HG03025 (cell line): ENCODE measurements around the gene CNOT4.

Experiments used
- ATAC-seq: cut with Tn5 transposase; IDR thresholded peaks from one replicate; pipeline ENCODE4 v1.9.1; 2021; ENCODE audit warnings: mild to moderate bottlenecking, moderate library complexity; ENCODE audit not compliant: unreplicated experiment, low FRiP score

CNOT4 gene, protein sequence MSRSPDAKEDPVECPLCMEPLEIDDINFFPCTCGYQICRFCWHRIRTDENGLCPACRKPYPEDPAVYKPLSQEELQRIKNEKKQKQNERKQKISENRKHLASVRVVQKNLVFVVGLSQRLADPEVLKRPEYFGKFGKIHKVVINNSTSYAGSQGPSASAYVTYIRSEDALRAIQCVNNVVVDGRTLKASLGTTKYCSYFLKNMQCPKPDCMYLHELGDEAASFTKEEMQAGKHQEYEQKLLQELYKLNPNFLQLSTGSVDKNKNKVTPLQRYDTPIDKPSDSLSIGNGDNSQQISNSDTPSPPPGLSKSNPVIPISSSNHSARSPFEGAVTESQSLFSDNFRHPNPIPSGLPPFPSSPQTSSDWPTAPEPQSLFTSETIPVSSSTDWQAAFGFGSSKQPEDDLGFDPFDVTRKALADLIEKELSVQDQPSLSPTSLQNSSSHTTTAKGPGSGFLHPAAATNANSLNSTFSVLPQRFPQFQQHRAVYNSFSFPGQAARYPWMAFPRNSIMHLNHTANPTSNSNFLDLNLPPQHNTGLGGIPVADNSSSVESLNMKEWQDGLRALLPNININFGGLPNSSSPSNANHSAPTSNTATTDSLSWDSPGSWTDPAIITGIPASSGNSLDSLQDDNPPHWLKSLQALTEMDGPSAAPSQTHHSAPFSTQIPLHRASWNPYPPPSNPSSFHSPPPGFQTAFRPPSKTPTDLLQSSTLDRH

DNA sequence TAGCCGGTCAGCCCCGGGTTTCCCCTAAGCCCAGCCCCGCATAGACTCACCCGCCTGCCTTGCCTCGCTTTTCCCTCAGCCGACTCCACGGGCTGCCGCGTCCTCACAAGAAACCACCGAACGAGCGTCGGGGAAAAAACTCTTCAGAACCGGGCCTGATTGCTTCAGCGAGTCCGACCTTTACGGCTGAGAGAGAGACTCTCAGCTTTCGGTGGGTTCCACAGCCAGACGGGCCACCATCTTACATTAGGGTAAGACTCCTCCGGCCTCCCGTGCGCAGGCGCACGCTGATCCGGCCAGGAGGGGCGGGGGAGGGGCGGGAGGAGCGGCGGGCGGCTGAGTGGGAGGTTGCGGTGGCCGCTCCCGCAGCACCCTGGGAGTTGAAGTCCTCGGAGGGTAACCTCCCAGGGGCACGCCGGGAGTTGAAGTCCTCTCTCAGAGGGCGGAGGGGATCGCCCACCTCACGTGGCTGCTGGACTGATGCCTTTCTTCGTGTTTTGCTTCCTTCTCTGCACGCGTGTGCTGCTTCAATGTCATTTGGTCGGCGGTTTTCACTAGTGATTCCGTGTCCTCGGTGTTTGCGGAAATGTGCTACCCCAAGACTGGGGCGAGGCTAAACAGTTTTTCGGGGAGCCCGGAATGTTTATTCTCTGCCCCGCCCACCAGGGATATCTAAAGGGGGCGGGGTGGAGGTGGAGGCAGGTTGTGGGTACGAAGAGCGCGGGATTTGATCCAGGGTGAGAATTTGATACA is at the start of gene CNOT4:
CNOT4 (minus strand) TSS at position 264 of the 753 bp plus-strand sequence. CDS start 71,771 bp downstream, outside the sequence.
- peak; percentile 94 for ATAC-seq

DNA sequence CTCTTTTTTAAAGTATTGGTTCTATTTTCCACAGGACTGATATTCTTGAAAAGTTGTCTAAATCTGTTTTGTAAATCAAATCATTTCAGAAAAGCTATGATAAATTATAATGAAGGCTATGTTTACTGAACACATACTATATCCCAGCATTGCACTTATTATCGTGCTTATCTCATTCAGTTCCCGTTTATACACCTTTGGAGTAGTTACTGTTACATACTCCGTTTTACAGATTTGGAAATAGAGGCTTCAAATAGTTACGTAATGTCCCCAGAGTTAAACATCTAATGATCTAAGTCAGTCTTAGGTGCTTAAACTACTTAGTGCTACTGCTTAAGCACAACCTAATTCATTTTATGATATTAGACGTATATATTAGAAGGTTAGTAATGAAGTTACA is 49.0 kb upstream of the CNOT4 start:
- ATAC-seq, result no peak

DNA sequence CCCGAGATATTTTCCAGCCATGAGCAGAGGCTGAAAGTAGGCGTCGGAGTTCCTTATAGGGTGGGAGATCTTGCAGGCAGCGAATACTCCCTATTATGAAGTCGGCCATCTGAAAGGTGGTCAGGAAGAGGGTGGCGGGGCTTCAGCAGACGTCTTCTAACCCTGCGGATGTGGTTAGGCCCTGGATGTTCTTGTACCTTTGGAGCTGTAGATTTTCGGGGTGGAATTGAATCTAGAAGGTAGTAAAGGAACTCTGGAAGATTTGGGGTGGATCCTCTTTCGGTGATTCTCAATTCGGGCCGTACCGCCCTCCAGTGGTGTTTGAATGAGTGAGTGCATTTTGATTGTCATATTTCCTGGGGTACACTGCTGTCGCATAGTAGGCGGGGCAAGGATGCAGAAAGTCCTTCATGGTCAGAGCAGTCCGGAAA is 48.5 kb upstream of the CNOT4 start:
- ATAC-seq, result peak; percentile 58

DNA sequence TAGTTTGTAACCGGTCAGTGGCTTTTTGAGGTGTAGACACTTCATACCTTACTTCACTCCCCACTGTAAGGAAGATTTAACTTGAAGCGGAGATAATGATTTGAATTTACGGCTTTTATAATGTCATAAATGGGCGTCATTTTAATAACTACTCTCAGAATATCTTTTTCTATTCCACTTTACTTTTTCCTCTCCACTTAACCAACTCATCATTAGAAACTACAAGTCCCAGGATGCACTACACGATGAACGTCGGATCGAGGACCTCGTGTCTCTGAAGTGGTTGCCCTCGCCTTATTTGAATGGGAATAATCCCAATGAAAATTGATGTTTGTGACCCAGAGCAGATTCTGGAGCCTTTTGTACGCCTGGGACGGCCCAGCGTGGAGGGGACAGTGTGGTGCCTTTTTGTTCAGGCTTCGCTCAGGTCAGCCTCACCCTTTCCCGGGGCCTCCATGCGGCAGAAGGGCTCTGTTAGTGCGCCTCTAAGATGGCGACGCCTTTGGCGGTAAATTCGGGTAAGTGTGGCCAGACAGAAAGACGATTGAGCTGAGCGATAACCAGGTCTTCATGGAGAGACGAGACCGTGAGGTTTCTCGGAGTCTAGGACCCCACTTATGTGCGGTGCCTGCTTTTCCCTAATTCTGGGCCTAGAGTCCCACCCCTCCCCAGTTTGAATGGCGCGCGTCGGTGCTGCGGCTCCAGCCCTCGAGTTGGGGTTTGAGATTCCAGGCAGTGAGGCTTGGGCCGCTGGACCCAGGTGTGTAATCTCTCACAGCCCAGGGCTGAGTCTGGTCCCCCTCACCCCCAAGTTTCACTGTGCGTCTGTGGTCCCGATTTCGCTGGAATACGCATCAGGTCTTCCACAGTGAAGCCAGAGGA is 47.8 kb upstream of the CNOT4 start, which contains the start of gene NUP205:
NUP205 (plus strand) TSS at position 463 of the 882 bp plus-strand sequence; CDS start at position 491, 28 bp downstream.
- peak; percentile 63 for ATAC-seq

DNA sequence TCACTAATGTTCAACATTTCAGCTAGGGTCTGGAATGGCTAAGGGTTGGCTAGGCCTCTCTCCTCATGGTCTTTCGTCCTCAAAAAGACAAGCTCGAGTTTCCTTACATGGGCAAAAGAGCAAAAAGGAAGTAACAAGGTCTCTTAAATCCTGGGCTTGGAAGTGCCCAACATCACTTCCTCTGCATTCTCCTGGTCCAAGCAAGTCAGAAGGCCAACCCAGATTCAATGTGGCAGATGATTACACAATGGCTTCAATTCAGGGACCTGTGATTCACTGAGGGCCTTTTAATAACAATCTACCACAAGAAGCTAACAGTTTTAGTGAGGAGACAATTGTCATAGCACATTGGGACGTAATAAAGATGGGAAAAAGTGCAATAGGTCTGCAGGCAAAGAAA is 43.4 kb upstream of the CNOT4 start:
- no peak for ATAC-seq

DNA sequence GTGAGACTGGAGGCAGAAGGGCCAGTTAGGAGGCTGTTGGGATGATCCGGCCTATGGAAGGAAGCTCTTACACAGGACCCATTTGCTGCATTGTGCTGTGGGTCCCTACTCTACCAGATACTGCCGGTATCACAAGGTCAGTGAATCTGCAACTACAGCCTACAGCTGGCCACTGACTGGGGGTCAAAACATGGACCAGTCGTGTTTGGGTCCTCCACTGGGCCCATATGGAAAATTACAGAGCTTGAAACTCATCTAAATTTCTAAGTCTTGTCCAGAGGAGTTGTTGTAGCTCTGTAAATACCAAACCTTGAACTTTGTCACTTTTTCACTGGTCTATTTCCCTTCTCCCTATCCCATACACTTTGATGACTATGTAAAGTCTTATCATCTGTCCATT is 42.2 kb upstream of the CNOT4 start:
- no peak for ATAC-seq

DNA sequence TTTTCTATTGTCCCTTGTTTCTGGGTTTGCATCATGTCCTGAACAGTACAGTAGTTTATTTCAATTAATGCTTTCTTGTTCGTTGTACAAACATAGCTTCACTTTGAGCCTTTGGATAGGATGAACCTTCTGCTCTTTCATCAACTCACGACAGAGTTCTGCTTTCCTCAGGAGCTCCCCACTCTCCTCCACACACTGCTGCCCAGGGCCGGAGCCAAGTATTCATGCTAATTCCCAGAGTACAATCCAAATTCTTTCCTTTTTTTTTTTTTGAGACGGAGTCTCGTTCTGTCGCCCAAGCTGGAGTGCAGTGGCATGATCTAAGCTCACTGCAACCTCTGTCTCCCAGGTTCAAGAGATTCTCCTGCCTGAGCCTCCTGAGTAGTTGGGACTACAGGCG is 40.3 kb upstream of the CNOT4 start:
- no peak for ATAC-seq

DNA sequence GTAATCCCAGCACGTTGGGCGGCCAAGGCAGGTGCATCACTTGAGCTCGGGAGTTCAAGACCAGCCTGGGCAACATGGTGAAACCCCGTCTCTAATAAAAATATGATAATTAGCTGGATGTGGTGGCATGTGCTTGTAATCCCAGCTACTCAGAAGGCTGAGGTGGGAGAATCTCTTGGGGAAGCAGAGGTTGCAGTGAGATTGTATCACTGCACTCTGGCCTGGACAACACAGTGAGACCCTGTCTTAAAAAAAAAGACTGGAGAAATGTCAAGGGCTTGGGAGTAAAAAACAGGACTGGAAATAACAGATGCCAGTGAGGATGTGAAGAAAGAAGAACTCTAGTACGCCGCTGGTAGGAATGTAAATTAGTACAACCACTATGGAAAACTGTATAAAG is 31.1 kb upstream of the CNOT4 start:
- ATAC-seq, result no peak

DNA sequence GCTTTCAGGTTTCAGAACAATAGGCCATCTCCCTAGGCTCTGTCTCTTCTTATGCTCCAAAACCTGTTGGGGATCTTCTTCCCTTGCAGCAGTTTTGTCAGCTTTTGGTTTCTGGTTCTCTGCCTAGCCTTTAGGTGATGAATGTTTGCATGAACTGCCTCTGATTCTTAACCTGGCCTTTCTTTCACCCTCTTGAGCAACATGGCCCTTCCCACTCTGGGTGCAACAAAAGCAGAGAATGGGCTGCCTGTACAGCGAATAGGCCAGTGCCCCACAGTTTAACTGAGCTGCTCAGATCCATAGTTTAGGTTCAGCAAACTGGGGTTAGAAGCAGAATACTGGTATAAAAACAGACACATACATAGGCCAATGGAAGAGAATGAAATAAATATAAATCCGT is 29.7 kb upstream of the CNOT4 start:
- ATAC-seq, result no peak

DNA sequence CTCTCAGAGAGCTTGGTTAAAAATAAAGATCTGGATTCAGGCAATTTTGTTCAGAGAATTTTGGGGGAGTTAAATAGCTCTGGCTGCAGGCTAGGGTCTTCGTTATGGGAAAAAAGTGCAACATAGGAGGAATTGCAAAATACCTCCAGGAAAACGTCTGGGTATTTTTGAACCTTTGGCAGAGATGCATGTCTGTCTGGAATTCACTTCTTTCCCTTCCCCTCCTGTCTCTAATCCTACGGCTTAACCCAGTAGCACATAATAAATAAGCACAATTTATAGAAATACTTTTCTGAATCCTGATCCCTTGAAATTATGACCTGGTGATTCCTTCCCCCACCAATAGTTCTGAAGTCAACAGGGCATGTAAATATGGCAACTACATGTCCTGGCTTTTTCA is 28.5 kb upstream of the CNOT4 start:
- ATAC-seq, result no peak

DNA sequence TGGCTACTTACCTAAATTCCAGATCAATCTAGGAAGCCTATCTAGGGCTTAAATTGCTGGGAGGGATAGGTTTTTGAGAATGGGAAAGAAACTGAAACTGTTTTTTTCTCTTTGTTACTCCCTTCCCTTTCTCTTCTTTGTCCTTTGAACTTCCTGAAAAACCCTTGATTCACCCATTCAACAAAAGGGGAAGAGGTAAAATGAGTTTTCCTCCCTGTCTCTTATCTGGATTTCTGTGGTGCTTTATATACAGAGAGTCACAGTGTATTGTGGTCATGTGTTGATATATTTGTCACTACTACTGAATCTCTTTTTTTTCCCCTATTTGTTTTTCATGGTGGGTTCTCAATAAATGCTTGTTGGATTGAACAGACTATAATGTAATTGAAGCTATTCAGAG is 28.0 kb upstream of the CNOT4 start:
- ATAC-seq, result no peak

DNA sequence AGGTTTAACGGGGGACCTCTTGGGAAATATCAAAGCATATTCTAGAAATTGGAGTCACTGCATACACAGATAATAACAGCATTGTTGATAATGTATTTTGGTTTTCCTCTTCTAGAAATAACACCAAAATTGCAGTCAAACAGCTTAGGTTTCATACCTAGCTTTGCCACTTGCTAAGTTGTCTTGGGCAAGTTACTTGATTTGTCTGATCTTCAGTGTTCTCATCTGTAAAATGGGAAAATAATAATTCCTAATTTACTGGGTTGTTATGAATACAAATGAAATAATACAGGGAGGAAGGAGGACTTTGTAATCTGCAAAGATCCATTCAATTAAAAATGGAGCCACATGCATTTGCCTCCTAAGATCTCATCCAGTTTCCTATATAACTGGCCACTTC is 27.6 kb upstream of the CNOT4 start:
- no peak for ATAC-seq

DNA sequence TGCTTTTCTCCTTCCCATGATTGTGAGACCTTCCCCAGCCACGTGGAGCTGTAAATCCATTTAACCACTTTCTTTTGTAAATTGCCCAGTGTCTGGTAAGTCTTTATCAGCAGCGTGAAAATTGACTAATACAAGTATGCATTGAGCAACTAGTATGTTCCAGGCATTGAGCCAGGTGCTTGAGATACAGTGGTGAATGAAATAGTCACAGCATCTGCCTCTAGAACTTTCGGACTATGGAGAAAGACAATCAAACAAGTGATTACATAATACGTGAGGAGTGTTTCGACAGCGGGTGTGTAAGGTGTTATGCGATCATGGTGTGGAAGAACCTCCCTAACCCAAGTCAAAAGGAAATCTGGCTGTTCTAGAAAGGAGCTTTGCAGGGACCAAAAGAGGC is 26.2 kb upstream of the CNOT4 start:
- ATAC-seq, result no peak

DNA sequence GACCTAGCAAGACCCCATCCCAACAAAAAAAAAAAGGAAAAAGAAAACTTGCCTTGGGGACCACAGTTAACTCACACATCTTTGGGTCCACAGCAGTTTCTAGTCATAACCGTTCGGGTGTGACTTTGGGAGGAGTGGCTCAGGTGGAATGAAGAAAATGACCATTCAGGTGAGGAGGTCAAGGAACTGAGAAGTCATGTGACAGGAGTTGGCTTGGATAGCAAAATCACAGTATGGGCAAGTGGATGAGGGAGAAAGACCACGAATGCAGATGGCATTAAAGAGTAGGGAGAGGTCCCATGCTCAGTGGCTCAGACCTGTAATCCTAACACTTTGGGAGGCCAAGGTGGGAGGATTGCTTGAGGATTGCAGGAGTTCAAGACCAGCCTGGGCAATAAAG is 17.1 kb upstream of the CNOT4 start:
- no peak for ATAC-seq

DNA sequence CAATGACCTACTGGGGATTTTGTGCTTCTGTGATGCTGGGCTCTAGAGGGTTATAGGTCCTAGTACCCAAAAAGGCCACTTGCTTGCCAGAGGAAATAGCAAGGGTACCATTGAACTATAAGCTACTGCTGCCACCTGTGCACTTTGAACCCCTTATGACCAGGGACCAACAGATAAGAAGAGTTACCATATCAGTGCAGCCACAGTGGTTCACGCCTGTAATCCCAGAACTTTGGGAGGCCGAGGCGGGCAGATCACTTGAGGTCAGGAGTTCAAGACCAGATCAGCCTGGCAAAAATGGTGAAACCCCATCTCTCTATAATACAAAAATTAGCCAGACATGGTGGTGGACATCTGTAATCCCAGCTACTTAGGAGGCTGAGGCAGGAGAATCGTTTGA is 15.5 kb upstream of the CNOT4 start:
- no peak for ATAC-seq

DNA sequence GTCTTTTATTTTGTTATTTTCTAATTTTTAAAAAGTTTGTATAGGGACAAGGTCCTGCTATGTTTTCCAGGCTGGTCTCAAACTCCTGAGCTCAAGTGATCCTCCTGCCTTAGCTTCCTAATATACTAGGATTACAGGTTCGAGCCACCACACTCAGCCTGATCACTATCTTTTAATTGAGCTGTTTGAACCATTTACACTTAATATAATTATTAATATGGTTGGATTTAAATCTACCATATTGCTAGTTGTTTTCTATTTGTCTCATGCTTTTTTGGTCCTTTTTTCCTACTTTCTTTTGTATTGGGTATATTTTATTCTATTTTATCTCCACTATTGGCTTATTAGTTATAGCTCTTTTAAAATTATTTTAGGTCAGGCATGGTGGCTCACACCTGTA is 13.2 kb upstream of the CNOT4 start:
- no peak for ATAC-seq

DNA sequence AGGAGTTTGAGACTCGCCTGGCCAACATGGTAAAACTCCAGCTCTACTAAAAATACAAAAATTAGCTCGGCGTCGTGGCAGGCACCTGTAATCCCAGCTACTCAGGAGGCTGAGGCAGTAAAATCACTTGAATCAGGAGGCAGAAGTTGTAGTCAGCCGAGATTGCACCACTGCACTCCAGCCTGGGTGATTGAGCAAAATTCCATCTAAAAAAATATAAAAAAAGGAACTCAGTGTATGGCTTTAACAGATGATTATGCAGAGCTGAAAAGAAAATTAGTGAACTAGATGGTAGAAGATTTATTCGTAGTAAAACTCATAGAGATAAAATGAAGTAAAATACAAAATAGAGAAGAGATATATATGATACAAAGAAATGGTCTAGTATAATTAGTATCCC is 12.6 kb upstream of the CNOT4 start:
- no peak for ATAC-seq

DNA sequence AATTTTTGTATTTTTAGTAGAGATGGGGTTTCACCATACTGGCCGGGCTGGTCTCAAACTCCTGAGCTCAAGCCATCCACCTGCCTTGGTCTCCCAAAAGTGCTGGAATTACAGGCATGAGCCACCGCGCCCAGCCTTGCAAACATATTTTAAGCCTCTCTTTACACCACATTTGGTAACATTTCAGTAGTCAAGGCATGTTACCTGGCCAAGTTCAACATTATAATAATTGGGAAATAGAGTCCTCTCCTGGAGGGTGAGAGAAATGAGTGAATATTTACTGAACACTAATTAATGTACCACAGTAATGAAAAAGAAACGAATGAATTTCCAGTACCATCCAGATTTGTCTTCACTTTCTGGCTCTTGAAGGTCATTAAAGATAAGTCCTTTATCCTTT is 10.0 kb upstream of the CNOT4 start:
- ATAC-seq, result no peak

DNA sequence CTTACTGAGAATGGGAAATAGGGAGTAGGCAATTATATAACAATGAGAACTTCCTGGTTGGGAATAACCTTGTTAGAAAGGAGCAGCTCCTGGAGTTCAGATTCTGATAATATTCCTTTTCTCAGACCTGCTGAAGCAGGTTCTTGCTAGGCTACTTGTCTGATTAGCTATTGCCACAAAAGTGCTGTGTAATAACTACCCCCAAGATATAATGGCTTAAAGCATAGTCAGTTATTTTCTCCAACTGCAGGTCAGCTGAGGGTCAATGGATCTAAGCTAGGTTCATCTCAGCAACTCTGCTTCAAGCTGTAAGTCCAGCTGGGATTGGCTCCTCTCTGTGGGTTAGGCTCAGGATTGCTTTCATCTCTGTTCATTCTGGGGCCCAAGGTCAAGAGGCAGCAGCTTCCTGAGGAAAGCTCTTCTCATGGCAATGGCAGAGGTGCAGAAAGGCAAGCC is 9.4 kb upstream of the CNOT4 start:
- no peak for ATAC-seq

DNA sequence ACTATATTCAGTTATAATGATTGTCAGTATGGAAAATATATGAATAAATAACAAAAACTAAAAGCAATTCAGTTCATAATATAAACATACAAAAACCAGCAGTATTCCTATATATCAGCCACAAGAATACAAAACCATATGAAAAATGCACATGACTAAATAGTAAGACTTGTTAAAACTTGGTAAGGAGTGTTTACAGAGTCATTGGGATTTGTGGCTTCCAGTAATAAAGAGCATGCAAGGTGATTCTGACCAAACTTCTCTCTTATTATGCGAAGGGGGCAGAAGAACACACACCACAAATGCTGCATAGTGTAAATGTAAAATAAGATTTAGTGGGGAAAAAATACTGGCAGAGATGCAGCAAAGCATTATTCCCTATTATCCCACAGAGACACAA is 8.8 kb upstream of the CNOT4 start:
- ATAC-seq, result no peak
